ENCODE data around the gene IHH.
A peak's percentile ranks its signal among the peaks of the same experiment; 100 is the strongest.

The IHH gene

GRCh38 chr2:219060821-219061791 lies at the start of gene IHH:
Gene IHH (minus strand): TSS chr2:219060921. CDS start chr2:219060467, 454 bp downstream.
- peak; percentile 54 for DNase-seq (ENCODE audit: low spot score)

GRCh38 chr2:219109471-219109870 lies 48.8 kb upstream of the IHH start:
- DNase-seq (ENCODE audit: low spot score), result no peak

DNA sequence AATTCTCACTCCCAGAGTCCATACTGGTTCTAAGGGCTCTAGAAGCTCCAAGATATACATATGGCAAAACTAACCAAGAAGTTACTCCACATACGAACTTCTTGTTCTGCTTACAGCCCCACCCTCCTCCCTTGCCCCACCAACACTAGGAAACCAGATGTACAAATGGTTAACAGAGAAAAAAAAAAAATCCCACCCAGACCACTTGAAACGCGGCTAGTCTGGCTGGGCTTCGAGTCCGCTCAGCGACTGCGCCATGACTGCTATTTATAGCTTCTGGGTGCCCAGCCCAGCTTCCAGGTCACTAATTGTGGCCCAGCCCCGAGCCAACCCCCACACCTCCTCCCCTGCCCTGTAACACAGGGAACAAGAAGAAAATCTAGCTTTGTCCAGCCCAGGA lies 47.0 kb upstream of the IHH start:
- no peak for DNase-seq (ENCODE audit: low spot score)

- no peak for DNase-seq (ENCODE audit: low spot score)
Observed at GRCh38 chr2:219106251-219106650, 45.5 kb upstream of the IHH start.

GRCh38 chr2:219104107-219105035 lies 43.6 kb upstream of the IHH start:
- peak; percentile 32 for DNase-seq (ENCODE audit: low spot score)

GRCh38 chr2:219099329-219099728 lies 38.6 kb upstream of the IHH start:
- peak; percentile 54 for DNase-seq (ENCODE audit: low spot score)

DNA sequence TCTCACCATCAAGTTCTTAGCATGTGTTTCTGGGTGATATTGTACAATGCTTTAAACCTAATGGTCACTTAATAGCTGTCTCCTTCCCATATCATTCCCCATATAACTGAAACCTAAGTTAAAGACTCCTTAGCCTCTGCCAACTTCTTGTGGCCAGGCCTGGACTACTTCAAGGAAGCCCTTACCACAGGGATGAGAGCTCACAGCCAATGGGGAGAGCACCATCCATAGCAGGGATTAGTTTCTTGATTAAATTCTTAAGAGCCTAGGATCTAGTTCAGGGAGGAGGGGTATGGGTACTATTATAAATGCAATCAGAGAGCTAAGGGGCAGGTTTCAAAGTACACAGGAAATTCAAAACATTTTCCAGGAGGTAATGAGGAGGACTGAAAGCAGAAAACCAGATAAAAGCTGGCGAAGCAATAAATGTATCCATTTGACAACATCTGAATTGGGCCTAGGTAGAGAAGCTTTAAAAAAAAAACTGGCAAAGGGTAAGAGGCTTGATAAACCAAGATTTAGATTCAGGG lies 34.8 kb upstream of the IHH start:
- no peak for DNase-seq (ENCODE audit: low spot score)

- no peak for DNase-seq (ENCODE audit: low spot score)
Observed at GRCh38 chr2:219094171-219094570, 33.5 kb upstream of the IHH start.

- no peak for DNase-seq (ENCODE audit: low spot score)
Observed at GRCh38 chr2:219090436-219091299, 29.9 kb upstream of the IHH start.

GRCh38 chr2:219089330-219089729 lies 28.6 kb upstream of the IHH start:
- no peak for DNase-seq (ENCODE audit: low spot score)

DNA sequence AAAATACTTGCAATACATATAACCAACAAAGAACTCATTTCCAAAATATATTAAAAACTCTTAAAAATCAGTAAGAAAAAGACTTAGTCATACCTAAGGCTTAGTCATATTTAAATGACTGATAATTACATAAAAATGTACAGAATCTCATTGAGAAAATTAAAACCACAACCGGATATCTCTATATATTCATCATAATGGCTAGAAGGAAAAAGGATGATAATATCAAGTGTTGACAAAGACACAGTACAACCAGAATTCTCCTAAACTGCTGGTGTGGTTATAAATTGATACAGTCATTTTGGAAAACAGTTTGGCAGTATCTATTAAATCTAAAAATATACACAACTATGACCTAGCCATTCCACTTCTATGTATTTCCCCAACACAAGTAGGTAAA lies 27.1 kb upstream of the IHH start:
- no peak for DNase-seq (ENCODE audit: low spot score)

DNA sequence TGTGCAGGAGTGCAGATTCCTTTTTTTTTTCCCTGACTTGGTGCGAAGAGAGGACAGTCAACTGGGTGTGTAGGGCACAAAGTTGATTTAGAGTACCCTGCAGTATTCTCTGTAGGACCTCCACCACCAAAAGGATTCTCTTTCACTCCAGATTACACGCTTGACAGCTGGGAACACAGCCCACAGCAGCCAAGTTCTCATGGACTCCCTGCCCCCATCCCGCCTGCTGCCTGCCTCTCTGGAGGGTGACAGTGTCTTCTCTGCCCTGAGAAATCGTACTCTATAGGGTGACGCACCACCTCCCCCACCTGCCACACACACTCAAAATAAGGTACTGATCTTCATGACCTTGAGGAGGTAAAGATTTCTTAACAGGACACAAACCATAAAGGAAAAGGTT lies 26.6 kb upstream of the IHH start:
- DNase-seq (ENCODE audit: low spot score), result no peak

- no peak for DNase-seq (ENCODE audit: low spot score)
Observed at GRCh38 chr2:219086196-219086595, 25.5 kb upstream of the IHH start.

- no peak for DNase-seq (ENCODE audit: low spot score)
Observed at GRCh38 chr2:219084791-219085190, 24.1 kb upstream of the IHH start.

- no peak for DNase-seq (ENCODE audit: low spot score)
Observed at GRCh38 chr2:219082332-219082958, 21.7 kb upstream of the IHH start.

DNA sequence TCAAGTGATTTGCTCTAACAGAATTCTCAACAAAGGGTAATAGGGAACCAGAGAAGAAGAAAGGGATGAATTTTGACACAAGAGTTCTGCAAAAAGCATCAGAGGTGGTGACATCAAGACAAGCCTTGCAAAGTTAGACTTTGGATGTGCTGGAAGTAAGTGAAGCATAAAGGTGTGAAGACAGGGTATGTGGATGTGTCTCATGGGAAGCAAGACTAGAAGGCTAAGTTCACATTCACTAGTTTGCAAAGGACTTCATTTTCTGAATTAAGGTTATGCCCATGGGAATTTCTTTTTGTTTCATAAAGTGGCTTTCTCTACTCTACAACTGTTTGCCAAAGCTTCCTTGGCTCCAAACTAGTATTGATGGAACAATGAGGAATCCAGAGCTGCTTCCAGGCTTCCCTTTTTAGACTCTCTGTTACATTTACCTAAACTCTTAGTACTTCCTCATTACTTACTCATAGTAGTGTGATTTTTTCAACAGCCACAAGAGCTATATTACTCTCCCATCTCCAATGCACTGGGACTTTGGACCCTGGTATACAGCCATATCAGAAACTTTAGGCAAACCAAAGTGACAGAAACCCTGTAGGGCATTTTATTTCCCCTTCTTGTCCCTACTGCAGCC lies 21.1 kb upstream of the IHH start:
- no peak for DNase-seq (ENCODE audit: low spot score)

DNA sequence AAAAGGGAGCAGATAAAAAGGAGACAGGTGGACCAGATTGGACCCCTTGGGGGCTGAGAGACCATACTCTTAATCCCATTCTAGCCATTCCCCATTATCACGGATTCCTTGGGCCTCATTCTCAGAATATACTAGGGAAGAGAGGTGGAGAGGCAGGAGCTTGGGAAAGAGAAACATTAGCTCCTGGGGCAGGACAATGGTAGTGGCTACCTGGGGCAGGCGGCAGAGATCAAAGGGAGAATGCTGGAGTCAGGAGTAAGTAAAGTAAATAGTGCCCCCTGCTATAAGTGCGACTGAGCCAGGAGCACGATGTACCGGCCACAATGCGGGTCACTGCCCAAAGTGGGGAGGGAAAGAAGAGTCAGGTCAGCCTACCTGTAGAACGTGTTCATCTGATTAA lies 20.4 kb upstream of the IHH start:
- DNase-seq (ENCODE audit: low spot score), result no peak

GRCh38 chr2:219079417-219079816 lies 18.7 kb upstream of the IHH start:
- peak; percentile 61 for DNase-seq (ENCODE audit: low spot score)

DNA sequence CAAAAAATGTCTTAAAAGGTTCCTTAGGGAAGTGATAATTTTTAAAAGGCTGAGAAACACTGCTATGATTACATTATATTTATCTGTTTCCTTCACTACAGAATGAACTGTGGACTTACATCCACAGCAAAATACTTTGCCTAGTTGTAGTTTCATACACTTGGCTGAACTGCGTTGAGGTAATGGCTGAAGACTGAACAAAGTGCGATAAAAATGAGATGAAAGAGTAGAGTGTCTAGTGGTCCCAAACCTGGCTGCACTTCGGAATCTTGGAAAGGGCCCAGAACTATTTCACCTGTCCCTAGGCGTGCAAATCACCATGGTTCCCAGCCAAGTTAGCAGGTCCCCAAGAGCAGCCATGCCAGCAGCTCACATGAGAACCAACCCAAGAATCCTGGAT lies 18.2 kb upstream of the IHH start:
- DNase-seq (ENCODE audit: low spot score), result no peak

GRCh38 chr2:219078126-219078525 lies 17.4 kb upstream of the IHH start:
- DNase-seq (ENCODE audit: low spot score), result no peak

DNA sequence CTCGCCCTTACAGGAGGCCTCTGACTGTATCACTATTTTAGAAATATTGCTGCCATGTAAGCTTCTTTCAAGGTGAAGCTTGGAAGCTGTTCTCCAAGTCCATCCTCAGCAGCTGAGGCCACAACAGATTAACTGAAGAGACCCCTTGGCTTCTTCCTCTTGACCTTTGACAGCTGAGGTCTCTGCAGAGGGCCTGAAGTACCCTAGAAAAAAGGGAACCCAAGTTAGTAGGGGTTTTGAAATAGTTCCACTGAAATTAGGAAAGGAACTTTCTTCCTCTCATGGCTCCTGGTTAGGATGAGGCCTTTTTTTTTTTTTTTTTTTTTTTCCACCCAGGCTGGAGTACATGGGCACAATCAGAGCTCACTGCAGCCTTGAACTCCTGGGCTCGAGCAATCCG lies 15.5 kb upstream of the IHH start:
- DNase-seq (ENCODE audit: low spot score), result no peak
